ENCODE results near the gene MAP3K5. TPM values are rescaled to one million over a fixed set of nuclear protein-coding genes. Genes with fewer than 3 reads are reported as not detected.
"Not testable (repeated sequence)": the region's sequence is repeated elsewhere in the genome, so short reads cannot be mapped to it uniquely, and the experiment has no call there.

The MAP3K5 gene
- total RNA-seq, 8 experiments from 2014 or later, result 0.58 to 6.6 (median 1.2) TPM

GRCh38 chr6:136789440-136789839, 2.8 kb downstream of the MAP3K5 start:
- not testable (repeated sequence) for H3K4me3 ChIP-seq; H3K4me1 ChIP-seq (replicated peaks in 1 of 2); ATAC-seq (replicated peaks in 6 of 8); H3K27ac ChIP-seq
- WGBS, 10 experiments, result 80 to 100% (median 96%) methylated on average over 1 to 3 of the region's 3 CpGs; no CpG with 5 or more reads in 5 of the 10 experiments
- in situ Hi-C loops (cut with MboI; ENCODE audit: low pct_unique_long_range_greater_than_20kb in 2 of 9, low sequenced_read_pairs in 9 of 9, unreplicated experiment in 9 of 9), result loop anchor here in 1 of 9 experiments (25.0 kb wide), 1 partner anchor 202 kb away; no protein-coding TSS in a partner anchor

GRCh38 chr6:136788069-136788902, 4.0 kb downstream of the MAP3K5 start:
- Histone ChIP-seq H3K4me3 (no peak overlapping the region), H3K27ac (no peak overlapping the region), H3K4me1 (replicated peaks in 1 of 2) (no peaks in the 10 kb centered on the region)
- no peak for ATAC-seq (replicated peaks in 6 of 8)
- 53 to 89% (median 75%) methylated on average over 3 to 7 of the region's 7 CpGs for WGBS, 10 experiments
- in situ Hi-C loops (cut with MboI; ENCODE audit: low pct_unique_long_range_greater_than_20kb in 2 of 9, low sequenced_read_pairs in 9 of 9, unreplicated experiment in 9 of 9), result loop anchor here in 1 of 9 experiments (25.0 kb wide), 1 partner anchor 201 kb away; no protein-coding TSS in a partner anchor

- in situ Hi-C loops (cut with MboI; ENCODE audit: low pct_unique_long_range_greater_than_20kb in 2 of 9, low sequenced_read_pairs in 9 of 9, unreplicated experiment in 9 of 9), result loop anchor here in 1 of 9 experiments (25.0 kb wide), 1 partner anchor 200 kb away; no protein-coding TSS in a partner anchor
- Histone ChIP-seq H3K4me3 (no peak overlapping the region), H3K4me1 (replicated peaks in 1 of 2) (no peaks in the 10 kb centered on the region), H3K27ac (no peak overlapping the region)
- ATAC-seq (replicated peaks in 6 of 8), result no peak
- 59 to 100% (median 85%) methylated on average over 1 to 4 of the region's 4 CpGs; no CpG with 5 or more reads in 1 of the 10 experiments for WGBS, 10 experiments
Measured at GRCh38 chr6:136787726-136788068, 4.6 kb downstream of the MAP3K5 start.

GRCh38 chr6:136786658-136787057, 5.6 kb downstream of the MAP3K5 start:
- ATAC-seq (replicated peaks in 6 of 8), result no peak
- Histone ChIP-seq H3K4me1 (replicated peaks in 1 of 2) (no peaks in the 10 kb centered on the region), H3K4me3 (no peak overlapping the region), H3K27ac (no peak overlapping the region)
- in situ Hi-C loops (cut with MboI; ENCODE audit: low pct_unique_long_range_greater_than_20kb in 2 of 9, low sequenced_read_pairs in 9 of 9, unreplicated experiment in 9 of 9), result loop anchor here in 1 of 9 experiments (25.0 kb wide), 1 partner anchor 199 kb away; no protein-coding TSS in a partner anchor
- WGBS, 10 experiments, result 79 to 100% (median 93%) methylated on average over 2 to 6 of the region's 6 CpGs; no CpG with 5 or more reads in 3 of the 10 experiments

GRCh38 chr6:136784910-136785746, 7.1 kb downstream of the MAP3K5 start:
- H3K4me1 ChIP-seq (replicated peaks in 1 of 2), result no peaks in the 10 kb centered on the region
- ATAC-seq (replicated peaks in 6 of 8), result no peak
- H3K4me3 ChIP-seq, result no peak overlapping the region
- in situ Hi-C loops (cut with MboI; ENCODE audit: low pct_unique_long_range_greater_than_20kb in 2 of 9, low sequenced_read_pairs in 9 of 9, unreplicated experiment in 9 of 9), result loop anchor here in 1 of 9 experiments (25.0 kb wide), 1 partner anchor 198 kb away; no protein-coding TSS in a partner anchor
- H3K27ac ChIP-seq, result no peak overlapping the region
- WGBS, 10 experiments, result 72 to 97% (median 88%) methylated on average over 4 to 9 of the region's 10 CpGs; no CpG with 5 or more reads in 1 of the 10 experiments

DNA sequence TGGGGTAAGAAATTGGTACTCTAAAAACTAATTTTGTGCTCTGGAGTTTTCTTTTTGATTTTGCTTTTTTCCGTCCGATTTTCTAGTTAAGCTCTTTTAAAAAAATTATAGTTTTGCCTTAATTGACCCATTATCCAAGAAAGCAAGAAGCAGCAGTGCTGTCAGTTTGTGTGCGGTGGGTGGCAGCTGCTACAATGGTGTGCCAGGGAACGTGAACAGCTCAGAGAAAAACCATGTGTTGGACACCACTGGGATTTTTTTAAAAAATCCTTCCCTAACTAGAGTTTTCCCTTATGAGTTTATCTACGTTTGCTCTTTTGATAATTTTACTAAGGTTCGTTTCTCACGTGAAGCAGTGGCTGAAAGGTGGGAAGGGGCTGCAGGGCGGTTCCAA, 8.0 kb downstream of the MAP3K5 start:
- Histone ChIP-seq H3K4me3 (no peak overlapping the region), H3K27ac (no peak overlapping the region), H3K4me1 (replicated peaks in 1 of 2) (no peaks in the 10 kb centered on the region)
- whole genome bisulfite sequencing, 10 experiments, result 38 to 100% (median 89%) methylated on average over 2 to 8 of the region's 8 CpGs; no CpG with 5 or more reads in 1 of the 10 experiments
- ATAC-seq (replicated peaks in 6 of 8), result no peak
- in situ Hi-C loops (cut with MboI; ENCODE audit: low pct_unique_long_range_greater_than_20kb in 2 of 9, low sequenced_read_pairs in 9 of 9, unreplicated experiment in 9 of 9), result loop anchor here in 1 of 9 experiments (25.0 kb wide), 1 partner anchor 197 kb away; no protein-coding TSS in a partner anchor

DNA sequence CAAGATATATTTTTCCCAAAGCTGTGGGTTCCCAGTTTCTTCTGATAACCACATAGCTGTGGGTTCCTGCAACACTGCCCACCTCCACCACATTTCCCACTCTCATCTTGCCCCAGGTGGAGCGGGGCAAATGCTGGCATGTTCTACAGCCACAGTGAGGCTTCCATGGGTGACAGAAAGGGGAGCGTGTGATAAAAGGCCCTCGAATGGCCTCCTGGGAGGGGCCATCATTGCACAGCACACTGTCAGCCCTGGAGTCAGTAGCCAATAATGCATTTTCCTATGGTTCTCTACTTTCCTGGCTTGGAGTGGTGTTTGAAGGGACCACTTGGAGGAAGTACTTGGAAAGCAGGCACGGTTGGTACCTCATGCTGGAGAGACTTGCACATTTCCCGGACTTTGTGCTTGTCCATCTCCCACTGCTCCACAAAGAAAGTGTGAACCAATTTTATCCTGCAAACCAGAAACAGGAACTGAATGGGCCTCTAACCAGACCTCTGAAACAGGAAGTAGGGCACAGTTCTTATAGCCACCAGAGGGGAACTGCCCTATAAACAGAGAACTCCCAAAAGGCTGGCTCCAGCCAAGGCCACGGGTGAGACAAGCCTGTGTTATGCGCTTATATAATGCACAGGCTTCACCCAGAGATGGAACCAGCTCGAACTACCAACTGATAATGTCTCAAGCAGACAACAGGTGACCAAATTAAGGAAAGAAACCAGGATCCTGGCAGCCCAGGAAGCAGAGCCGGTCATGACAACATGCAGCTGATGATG, 8.6 kb downstream of the MAP3K5 start:
- in situ Hi-C loops (cut with MboI; ENCODE audit: low pct_unique_long_range_greater_than_20kb in 2 of 9, low sequenced_read_pairs in 9 of 9, unreplicated experiment in 9 of 9), result loop anchor here in 1 of 9 experiments (25.0 kb wide), 1 partner anchor 196 kb away; no protein-coding TSS in a partner anchor
- Histone ChIP-seq H3K4me1 (replicated peaks in 1 of 2) (no peaks in the 10 kb centered on the region), H3K27ac (no peak overlapping the region), H3K4me3 (no peak overlapping the region)
- 60 to 100% (median 87%) methylated on average over 1 to 6 of the region's 9 CpGs; no CpG with 5 or more reads in 2 of the 10 experiments for WGBS, 10 experiments
- peak in 2 of 8 experiments; percentile 62 to 70 for ATAC-seq (replicated peaks in 6 of 8)

GRCh38 chr6:136783021-136783420, 9.3 kb downstream of the MAP3K5 start:
- 67 to 100% (median 100%) methylated on average over 1 to 6 of the region's 6 CpGs for WGBS, 10 experiments
- no peaks in the 10 kb centered on the region for H3K4me1 ChIP-seq (replicated peaks in 1 of 2)
- no peak for ATAC-seq (replicated peaks in 6 of 8)
- no peak overlapping the region for H3K27ac ChIP-seq
- no peak overlapping the region for H3K4me3 ChIP-seq
- in situ Hi-C loops (cut with MboI; ENCODE audit: low pct_unique_long_range_greater_than_20kb in 2 of 9, low sequenced_read_pairs in 9 of 9, unreplicated experiment in 9 of 9), result loop anchor here in 1 of 9 experiments (25.0 kb wide), 1 partner anchor 196 kb away; no protein-coding TSS in a partner anchor

DNA sequence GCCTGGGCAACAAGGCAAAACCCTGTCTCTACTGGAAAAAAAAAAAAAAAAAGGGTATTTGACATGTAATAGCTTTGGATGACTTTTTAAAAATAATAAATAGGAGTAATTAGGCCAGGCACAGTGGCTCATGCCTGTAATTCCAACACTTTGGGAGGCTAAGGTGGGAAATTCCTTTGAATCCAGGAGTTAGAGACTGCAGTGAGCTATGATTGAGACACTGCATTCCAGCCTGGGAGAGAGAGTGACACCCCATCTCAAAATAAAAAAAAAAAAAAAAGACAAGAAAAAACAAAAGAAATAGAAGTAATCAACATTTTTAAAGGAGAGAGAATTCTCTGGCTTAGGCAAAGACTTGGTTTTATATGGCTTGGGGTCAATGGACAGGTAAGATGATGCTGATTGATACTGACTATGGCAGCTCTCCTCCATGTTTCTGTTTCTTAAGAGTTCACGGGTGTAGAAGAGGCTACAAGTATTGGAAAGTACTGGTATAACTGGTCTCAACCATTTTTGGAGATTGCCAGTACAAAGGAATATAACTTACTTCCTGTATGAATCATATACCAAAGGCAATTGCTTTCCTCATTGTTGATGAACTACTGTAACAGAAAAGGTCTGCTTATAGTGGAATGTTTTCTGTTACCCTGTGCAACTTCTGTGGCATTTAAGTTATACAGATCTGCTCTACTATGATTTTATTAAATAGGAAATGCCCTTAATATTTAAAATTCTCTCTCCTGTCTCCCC, 10.1 kb downstream of the MAP3K5 start:
- H3K4me3 ChIP-seq, result no peak overlapping the region
- no peaks in the 10 kb centered on the region for H3K4me1 ChIP-seq (replicated peaks in 1 of 2)
- ATAC-seq (replicated peaks in 6 of 8), result no peak
- in situ Hi-C loops (cut with MboI; ENCODE audit: low pct_unique_long_range_greater_than_20kb in 2 of 9, low sequenced_read_pairs in 9 of 9, unreplicated experiment in 9 of 9), result loop anchor here in 1 of 9 experiments (25.0 kb wide), 1 partner anchor 195 kb away; no protein-coding TSS in a partner anchor
- 75 to 100% (median 100%) methylated on average over 1 of the region's 1 CpG; no CpG with 5 or more reads in 3 of the 10 experiments for WGBS, 10 experiments
- no peak overlapping the region for H3K27ac ChIP-seq

GRCh38 chr6:136780972-136781371, 11.3 kb downstream of the MAP3K5 start:
- WGBS, 10 experiments, result 80 to 100% (median 87%) methylated on average over 1 to 3 of the region's 3 CpGs; no CpG with 5 or more reads in 1 of the 10 experiments
- no peak overlapping the region for H3K4me3 ChIP-seq
- H3K4me1 ChIP-seq (replicated peaks in 1 of 2), result no peaks in the 10 kb centered on the region
- in situ Hi-C loops (cut with MboI; ENCODE audit: low pct_unique_long_range_greater_than_20kb in 2 of 9, low sequenced_read_pairs in 9 of 9, unreplicated experiment in 9 of 9), result loop anchor here in 1 of 9 experiments (25.0 kb wide), 1 partner anchor 194 kb away; no protein-coding TSS in a partner anchor
- no peak for ATAC-seq (replicated peaks in 6 of 8)
- no peak overlapping the region for H3K27ac ChIP-seq

DNA sequence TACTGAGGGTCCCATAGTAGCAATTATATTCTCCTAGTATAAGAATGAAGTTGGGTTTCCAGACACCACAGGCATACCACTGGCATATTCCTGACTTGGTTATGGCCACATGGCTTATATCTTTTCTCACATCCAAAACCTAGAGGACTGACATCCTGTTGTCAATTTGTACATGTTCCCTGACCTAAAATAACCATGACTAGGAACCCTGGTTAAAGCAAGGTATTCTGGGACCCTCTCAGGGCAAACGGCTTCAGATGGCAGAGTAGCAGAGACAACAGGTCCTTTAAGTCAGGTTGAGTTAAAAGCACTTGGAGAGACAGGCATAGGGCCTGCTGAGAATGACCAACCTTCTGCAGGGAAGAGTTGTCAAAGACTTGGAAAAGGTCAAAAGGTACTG, 12.6 kb downstream of the MAP3K5 start:
- no peak overlapping the region for H3K4me3 ChIP-seq
- 0 to 100% (median 67%) methylated on average over 1 of the region's 1 CpG; no CpG with 5 or more reads in 4 of the 10 experiments for WGBS, 10 experiments
- H3K27ac ChIP-seq, result no peak overlapping the region
- ATAC-seq (replicated peaks in 6 of 8), result no peak
- in situ Hi-C loops (cut with MboI; ENCODE audit: low pct_unique_long_range_greater_than_20kb in 2 of 9, low sequenced_read_pairs in 9 of 9, unreplicated experiment in 9 of 9), result loop anchor here in 1 of 9 experiments (25.0 kb wide), 1 partner anchor 192 kb away; no protein-coding TSS in a partner anchor
- peaks cover 2% of the 10 kb centered on the region in 2 donors for H3K4me1 ChIP-seq (replicated peaks in 1 of 2)
